CD4-positive, alpha-beta T cell treated with Interleukin-6 for 4 hours (primary cell): ENCODE data around the gene MROH9.

Experiments used
- DNase-seq: peaks from one replicate; pipeline ENCODE4 v3.0.0-alpha.2; 2020; ENCODE audit warnings: mixed read lengths

MROH9 gene

GRCh38 chr1:171084091-171084490 is 148.8 kb downstream of the MROH9 start:
- no peak for DNase-seq

DNA sequence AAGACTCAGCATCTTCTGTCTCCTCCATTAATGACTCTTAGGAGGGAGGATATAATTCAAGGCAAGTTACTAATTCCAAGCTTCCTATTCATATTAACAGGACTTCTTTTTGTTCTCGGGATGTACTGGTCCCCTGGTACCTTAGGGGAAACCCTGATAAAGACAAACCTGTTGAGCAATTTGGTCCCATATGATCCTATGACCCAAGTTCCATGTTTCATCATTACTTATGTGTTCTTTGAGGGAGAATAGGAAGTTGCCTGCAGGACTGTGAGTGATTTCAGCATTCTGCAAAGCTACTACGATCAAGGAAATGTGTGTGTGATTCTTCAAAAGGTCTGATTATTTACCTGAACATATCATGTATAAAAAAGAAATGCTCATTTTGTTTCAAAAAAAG is 149.5 kb downstream of the MROH9 start:
- DNase-seq = no peak

DNA sequence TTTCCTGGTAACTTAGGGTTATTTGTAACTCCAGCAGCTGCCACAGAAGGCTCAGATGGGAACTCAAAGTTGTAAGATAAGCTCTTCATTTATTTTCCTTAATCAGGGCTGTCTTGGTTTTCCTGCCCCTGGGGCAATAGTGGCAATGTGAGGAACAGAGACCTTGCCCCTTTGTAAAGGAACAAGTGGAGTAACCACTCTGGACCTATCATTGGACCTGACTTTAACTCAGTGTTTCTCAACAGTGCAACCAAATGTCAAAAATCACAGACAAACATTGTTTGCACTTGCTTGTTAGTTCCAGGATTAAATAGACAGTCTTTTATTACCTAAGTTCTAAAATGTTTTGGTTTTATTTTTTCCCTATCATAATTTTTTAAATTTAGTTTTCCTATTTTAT is 152.6 kb downstream of the MROH9 start:
- no peak for DNase-seq

DNA sequence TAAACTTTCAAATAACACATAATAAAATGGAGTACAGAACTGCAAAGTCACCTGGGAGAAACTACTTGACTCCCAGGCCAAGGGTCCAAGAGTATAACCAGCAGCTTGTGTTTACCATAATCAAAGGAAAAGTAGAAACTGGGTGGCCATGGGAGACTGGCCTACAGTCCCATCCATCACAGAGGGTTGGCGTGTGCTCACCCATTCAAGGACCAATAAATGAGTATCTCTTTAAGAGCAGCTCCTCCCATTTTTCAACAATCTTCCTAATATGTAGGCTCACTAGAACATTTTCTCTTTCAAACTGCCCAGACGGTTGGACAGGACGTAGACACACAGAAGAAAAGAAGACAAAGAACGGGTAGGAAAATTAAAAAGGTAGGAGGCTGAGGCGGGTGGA is 155.3 kb downstream of the MROH9 start, which contains the start of gene FMO3:
Gene FMO3, plus strand, starts transcription at position 302 of the 400 bp plus-strand sequence. CDS start 1,754 bp downstream, outside the sequence.
- no peak for DNase-seq

DNA sequence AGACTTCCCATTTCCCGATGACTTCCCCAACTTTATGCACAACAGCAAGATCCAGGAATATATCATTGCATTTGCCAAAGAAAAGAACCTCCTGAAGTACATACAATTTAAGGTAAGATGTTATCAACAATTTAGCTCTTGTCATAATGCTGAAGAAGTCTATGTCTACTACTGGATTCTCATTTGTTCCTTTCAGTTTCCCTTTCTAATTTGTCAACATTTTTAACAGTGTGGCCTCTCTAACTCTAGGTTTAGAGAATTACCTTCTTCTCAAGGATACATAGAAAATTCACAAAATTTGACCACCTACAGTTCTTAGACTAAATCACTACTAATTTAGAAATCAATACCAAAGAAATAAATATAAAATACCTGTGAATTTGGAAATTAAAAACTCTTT is 168.5 kb downstream of the MROH9 start:
- DNase-seq = no peak

GRCh38 chr1:171107262-171107940 is 172.1 kb downstream of the MROH9 start:
- no peak for DNase-seq

DNA sequence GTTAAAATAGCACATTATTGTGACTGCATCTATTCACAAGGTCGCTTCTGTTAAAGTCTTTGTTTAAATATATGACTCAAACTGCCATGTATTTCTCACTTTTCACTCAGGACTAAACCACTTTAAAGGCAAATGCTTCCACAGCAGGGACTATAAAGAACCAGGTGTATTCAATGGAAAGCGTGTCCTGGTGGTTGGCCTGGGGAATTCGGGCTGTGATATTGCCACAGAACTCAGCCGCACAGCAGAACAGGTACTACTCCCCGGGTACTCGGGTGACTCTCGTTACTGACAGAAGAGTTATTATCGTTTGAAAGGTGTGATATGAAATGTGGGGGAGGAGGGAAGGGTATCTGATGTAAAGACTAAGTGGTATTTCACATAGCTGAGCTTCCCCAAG is 172.6 kb downstream of the MROH9 start:
- no peak for DNase-seq

DNA sequence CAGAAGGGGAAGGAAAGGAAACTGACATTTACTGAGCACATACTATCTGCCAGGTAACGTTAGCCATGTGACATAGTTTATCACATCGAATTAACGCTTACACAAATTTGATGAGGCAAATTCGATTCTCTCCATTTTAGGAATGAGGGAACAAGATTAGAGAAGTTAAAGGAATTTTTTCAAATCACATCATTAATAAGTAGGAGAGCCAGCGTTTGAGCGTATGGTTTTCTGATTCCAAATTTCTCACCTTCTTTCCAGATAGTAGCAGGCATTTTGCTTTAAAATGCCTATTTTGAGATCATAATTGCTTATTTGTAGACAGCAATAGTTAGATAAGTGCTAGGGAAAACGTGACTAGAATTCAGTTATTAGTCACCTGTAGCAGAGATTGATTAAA is 174.6 kb downstream of the MROH9 start:
- DNase-seq = no peak

DNA sequence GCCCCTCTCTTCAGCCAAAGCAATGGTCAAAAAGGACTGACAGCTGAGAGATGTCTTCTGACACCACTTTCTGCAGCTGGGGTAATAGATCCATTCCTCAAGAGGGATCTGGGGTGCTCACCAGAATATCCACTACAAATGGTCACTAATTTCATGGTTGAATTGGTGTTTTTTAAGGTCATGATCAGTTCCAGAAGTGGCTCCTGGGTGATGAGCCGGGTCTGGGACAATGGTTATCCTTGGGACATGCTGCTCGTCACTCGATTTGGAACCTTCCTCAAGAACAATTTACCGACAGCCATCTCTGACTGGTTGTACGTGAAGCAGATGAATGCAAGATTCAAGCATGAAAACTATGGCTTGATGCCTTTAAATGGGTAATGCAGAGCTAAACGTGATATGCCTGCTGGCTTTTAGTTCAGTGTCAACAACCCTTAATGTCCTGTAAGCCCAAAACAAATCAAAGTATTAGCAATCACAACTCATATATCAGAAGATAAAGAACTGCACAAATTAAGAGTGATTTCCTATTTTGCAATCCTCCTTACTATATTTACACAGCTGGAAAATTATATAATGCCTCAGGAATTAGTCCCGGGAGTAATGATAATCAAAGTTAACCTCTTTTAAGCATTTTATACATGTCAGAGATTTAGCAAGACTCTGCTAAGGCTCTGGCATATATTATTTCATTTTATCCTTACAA is 175.4 kb downstream of the MROH9 start:
- DNase-seq = no peak

GRCh38 chr1:171112119-171112518 is 176.8 kb downstream of the MROH9 start:
- DNase-seq = no peak

DNA sequence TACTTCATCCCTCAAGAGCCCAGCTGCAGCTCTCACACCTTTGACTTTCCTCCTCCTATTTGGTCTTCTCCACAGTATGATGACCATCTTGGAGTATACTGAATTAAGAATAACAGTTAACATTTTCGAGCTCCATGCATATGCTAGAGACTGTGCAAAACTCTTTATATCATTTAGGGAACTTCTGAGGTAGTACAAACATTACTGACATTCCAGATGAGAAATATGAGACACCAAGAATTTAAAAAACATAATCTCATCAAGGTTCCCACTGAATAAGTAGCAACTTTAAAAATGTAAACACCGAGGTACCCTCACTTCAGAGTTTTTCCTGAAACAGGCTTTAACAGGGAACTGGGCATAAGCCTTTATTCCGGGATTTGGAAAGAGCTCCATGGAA is 178.0 kb downstream of the MROH9 start:
- DNase-seq = no peak
